ENCODE results near the gene ITIH5. TPM values are rescaled to one million over a fixed set of nuclear protein-coding genes. Genes with fewer than 3 reads are reported as not detected.

Gene ITIH5
- total RNA-seq, 3 donors from 2014 or later: not detected

GRCh38 chr10:7547206-7547605, 119.6 kb downstream of the ITIH5 start:
- no peaks in the 10 kb centered on the region for H3K36me3 Mint-ChIP-seq (ENCODE audit: insufficient read depth)
- no peaks in the 10 kb centered on the region for H3K4me1 Mint-ChIP-seq (ENCODE audit: low read depth)
- DNase-seq: no peak
- ATAC-seq: no peak
- peaks cover 2% of the 10 kb centered on the region for H3K27me3 Mint-ChIP-seq (ENCODE audit: low read depth)
- no peak overlapping the region for H3K4me3 Mint-ChIP-seq
- H3K9me3 Mint-ChIP-seq: no peaks in the 10 kb centered on the region

DNA sequence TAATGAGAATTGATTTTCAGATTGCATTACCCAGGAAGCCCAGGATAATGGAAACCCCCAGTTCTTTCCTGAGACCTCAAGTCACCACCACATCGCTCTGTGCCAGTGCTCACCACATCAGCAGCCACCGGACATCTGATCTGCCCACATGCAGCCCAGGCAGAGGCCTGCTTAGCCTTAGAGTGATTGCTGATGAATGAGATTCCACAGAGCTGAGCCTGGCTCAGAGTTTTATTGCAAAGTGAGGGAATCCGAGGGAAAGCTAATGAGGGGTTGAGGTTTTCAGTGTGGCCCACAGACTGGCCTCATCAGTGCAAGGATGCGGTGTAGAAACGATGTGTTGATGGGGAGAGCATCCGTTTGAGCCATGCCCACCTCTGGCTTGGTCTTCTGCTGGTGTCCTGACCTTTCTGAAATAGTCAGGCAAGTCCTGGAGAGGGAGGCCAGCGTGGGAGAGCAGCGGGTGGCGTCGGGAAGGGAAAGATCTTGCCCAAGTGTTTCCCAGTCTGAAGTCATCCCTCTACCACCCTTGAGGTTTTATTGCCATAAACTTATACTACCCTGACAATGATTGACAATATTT, 120.3 kb downstream of the ITIH5 start:
- Mint-ChIP-seq H3K9me3 (no peaks in the 10 kb centered on the region), H3K27me3 (ENCODE audit: low read depth) (no peaks in the 10 kb centered on the region), H3K4me3 (no peak overlapping the region), H3K4me1 (ENCODE audit: low read depth) (no peaks in the 10 kb centered on the region), H3K36me3 (ENCODE audit: insufficient read depth) (no peaks in the 10 kb centered on the region)
- DNase-seq (no peak), ATAC-seq (no peak)

DNA sequence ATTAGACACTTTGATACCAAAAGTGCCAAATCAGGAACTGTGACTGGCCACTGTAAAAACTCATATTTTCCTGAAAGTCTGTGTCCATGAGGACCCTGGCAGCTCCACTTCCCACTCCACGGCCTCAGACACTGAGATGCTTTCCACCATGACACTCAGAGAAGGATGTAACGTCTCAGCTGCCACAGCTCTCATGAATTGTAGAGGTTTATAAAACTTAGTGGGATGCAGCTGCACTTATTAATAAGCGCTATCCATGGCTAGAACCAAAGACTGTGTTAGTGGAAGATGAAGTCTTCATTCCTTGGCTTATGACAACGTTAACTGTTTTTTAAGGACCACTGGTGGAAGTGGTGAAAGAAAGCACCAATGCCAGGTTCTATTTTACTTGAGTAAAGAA, 121.0 kb downstream of the ITIH5 start:
- Mint-ChIP-seq H3K4me1 (ENCODE audit: low read depth) (no peaks in the 10 kb centered on the region), H3K4me3 (no peak overlapping the region), H3K36me3 (ENCODE audit: insufficient read depth) (no peaks in the 10 kb centered on the region), H3K9me3 (no peaks in the 10 kb centered on the region), H3K27me3 (ENCODE audit: low read depth) (no peaks in the 10 kb centered on the region)
- ATAC-seq: no peak
- no peak for DNase-seq

DNA sequence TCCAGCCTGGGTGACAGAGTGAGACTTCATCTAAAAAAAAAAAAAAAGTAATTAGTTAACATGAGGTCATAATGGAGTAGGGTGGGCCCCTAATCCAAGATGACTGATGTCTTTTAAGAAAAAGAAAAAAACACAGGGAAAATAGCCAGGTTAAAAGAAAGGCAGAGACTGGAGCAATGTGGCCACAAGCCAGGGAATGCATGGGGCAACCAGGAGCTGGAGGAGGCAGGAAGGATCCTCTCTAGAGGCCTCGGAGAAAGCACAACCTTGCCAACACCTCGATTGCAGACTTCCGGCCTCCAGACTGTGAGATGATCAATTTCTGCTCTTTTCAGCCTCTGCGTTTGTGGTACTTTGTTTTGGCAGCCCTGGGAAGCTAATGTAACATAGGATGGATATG, 121.5 kb downstream of the ITIH5 start:
- ATAC-seq (no peak), DNase-seq (no peak)
- Mint-ChIP-seq H3K4me3 (no peak overlapping the region), H3K27me3 (ENCODE audit: low read depth) (no peaks in the 10 kb centered on the region), H3K9me3 (no peaks in the 10 kb centered on the region), H3K4me1 (ENCODE audit: low read depth) (no peaks in the 10 kb centered on the region), H3K36me3 (ENCODE audit: insufficient read depth) (no peaks in the 10 kb centered on the region)

DNA sequence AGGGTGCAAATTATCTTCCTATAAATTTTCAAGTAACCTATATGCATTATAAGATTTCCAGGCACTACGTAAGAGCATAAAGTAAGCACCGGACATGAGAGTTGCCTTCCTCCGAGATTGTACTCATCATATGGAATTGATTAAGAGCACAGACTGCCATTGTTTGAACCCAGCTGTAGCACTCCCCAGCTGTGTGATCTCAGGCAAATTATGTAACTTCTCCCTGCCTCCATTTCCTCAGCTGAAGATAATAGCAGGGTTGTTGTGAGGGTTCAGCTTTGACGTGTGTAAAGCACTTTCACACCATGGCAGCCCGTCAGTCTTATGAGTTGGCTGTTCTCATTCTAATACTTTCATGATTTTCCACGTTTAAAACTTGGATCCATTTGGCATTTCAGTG, 122.6 kb downstream of the ITIH5 start:
- Mint-ChIP-seq H3K4me3 (no peak overlapping the region), H3K9me3 (peaks cover 3% of the 10 kb centered on the region), H3K4me1 (ENCODE audit: low read depth) (peaks cover 6% of the 10 kb centered on the region), H3K36me3 (ENCODE audit: insufficient read depth) (no peaks in the 10 kb centered on the region), H3K27me3 (ENCODE audit: low read depth) (no peaks in the 10 kb centered on the region)
- ATAC-seq (no peak), DNase-seq (no peak)

DNA sequence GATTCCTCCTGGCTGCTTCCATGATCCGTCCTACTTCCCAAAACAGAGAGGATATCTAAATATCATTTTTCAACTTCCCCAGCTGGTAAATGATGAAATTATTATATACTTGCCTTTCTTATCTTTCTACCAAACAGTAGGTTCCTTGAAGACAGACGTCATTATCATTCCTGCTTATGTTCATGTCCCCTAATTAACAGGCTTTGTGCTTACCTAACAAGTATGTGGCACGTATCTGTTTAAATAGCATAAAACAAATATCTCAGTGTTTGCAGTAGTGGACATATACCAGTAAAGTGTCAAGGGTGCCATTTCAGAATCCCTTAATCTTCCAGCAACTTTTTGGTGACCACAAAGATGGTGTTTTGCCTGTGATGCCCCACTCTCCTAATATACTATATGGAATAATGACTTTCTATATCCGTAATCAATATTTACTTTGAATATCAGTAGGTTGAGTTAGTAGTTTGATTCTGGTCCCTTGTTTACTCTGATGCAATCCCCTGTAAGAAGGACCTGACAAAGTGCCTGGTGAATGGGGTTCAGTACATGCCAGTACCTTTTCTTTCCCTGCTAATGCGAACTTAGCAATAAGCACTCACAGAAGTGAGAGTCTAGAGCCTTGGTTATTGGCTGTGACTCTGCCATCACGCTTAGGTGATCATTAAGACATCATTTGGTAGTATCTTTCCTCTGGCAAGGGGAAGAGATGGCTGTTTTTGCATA, 124.4 kb downstream of the ITIH5 start:
- ATAC-seq: no peak
- no peaks in the 10 kb centered on the region for H3K27me3 Mint-ChIP-seq (ENCODE audit: low read depth)
- no peak overlapping the region for H3K4me3 Mint-ChIP-seq
- H3K9me3 Mint-ChIP-seq: peaks cover 16% of the 10 kb centered on the region
- H3K4me1 Mint-ChIP-seq (ENCODE audit: low read depth): peaks cover 11% of the 10 kb centered on the region
- peaks cover 4% of the 10 kb centered on the region for H3K36me3 Mint-ChIP-seq (ENCODE audit: insufficient read depth)
- no peak for DNase-seq

DNA sequence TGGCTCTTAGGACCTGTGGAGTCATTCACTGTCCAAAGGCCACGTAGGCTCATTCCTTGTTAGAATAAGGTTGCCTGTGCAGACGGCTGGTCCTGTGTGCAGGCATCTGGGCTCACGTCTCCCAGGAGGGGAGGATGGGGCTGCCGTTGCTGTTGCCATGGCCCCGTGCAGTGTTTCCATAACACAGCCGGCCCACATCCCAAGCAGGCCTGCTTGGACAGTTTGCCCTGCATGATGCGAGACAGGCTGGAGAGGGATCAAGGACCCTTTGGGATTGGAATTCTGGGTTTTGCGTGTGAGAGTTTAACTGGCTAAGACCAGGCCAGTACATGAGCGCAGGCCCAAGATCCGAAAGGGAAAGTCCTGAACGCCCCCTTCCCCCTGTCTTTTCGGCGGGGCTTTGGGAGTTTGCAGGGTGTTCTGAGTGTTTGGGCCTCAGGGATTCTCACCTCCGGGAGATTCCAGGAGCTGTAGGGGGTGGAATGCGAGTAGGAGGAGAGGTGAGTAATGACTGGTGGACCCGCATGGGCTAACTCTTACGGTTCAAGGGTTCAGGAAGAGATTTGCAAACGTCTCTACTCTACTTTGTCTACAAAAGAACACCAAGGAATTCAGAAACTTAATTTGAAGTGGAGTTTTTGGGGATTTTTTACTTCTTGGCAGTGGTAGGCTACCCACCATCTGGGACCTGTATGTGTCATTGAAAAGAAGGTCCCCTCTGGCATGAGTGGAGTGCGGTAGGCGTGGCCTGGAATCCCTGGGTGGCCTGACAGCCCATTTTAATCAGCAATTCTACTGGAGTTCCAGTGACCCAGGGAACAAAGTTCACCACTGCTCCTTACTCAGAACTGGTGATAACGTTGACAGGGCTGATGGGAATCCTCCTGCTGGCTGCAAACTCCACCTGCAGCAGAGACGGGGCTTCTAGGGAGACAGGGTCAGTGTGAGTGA, 125.4 kb downstream of the ITIH5 start:
- Mint-ChIP-seq H3K36me3 (ENCODE audit: insufficient read depth) (peaks cover 4% of the 10 kb centered on the region), H3K4me3 (no peak overlapping the region)

DNA sequence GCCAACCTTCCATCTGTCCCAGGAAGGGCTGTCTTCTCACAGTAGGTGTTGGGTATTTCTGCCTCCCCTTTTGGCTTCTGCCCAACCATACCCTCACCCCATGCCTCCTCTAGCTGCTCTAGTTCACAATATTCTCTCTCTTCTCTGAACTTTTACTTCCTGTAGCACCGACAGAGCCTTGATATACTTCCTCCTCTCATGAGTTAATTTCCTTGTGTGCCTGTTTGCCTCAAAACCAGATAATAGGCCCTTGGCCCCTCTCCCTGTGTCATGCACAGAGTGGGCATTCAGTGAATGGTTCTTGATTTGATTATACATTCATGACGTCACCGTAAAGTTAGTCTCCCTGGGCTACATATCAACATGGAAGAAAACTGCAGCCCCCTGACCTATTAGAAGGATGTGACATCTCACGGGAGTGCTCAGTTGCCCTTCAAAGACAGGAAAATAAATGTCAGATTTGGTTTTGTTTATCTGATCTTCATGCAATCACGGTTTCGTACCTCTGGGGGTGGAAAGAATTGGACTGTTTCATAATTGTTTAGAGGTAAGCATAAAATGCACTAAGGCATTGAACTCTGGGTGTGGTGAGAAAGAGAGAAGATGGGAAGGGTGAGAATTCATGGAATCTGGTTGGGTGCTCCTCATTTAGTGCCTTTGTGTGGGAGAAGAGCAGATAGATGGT, 127.7 kb downstream of the ITIH5 start:
- Mint-ChIP-seq H3K4me3 (no peak overlapping the region), H3K27me3 (ENCODE audit: low read depth) (no peaks in the 10 kb centered on the region), H3K36me3 (ENCODE audit: insufficient read depth) (peaks cover 4% of the 10 kb centered on the region), H3K9me3 (peaks cover 16% of the 10 kb centered on the region), H3K4me1 (ENCODE audit: low read depth) (peaks cover 11% of the 10 kb centered on the region)
- peak; percentile 52 to 62 for ATAC-seq
- DNase-seq: no peak

More for the DNA sequence above, 125.4 kb downstream of the ITIH5 start:
- ATAC-seq: no peak
- Mint-ChIP-seq H3K27me3 (ENCODE audit: low read depth) (no peaks in the 10 kb centered on the region), H3K9me3 (peaks cover 16% of the 10 kb centered on the region), H3K4me1 (ENCODE audit: low read depth) (peaks cover 11% of the 10 kb centered on the region)
- DNase-seq: no peak

DNA sequence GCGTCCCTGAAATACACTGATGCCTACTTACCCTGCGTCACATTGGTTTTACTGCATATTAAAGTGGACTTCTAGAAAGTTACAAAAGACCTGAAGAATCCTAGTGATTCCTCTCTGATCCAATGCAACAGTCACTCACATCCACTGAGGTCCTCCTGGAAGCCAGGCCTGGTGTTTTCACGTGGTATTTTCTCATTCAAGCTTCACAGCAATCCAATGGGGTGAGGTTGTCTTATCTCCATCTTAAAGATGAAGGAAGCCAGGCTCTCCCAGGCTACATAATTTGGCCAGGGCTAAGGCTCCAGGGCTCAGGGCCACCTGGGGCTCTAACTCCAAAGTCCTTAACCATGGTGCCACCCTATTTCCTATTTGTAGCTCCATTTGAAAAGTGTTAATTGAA, 129.6 kb downstream of the ITIH5 start:
- ATAC-seq (no peak), DNase-seq (no peak)
- H3K27me3 Mint-ChIP-seq (ENCODE audit: low read depth): no peaks in the 10 kb centered on the region
- peaks cover 11% of the 10 kb centered on the region for H3K4me1 Mint-ChIP-seq (ENCODE audit: low read depth)
- H3K36me3 Mint-ChIP-seq (ENCODE audit: insufficient read depth): peaks cover 4% of the 10 kb centered on the region
- no peak overlapping the region for H3K4me3 Mint-ChIP-seq
- H3K9me3 Mint-ChIP-seq: peaks cover 16% of the 10 kb centered on the region

- no peak for ATAC-seq
- Mint-ChIP-seq H3K27me3 (ENCODE audit: low read depth) (peaks cover 8% of the 10 kb centered on the region), H3K9me3 (peaks cover 16% of the 10 kb centered on the region), H3K36me3 (ENCODE audit: insufficient read depth) (peaks cover 4% of the 10 kb centered on the region), H3K4me3 (no peak overlapping the region), H3K4me1 (ENCODE audit: low read depth) (peaks cover 7% of the 10 kb centered on the region)
- no peak for DNase-seq
These were observed 132.3 kb downstream of the ITIH5 start for GRCh38 chr10:7534480-7534852.

DNA sequence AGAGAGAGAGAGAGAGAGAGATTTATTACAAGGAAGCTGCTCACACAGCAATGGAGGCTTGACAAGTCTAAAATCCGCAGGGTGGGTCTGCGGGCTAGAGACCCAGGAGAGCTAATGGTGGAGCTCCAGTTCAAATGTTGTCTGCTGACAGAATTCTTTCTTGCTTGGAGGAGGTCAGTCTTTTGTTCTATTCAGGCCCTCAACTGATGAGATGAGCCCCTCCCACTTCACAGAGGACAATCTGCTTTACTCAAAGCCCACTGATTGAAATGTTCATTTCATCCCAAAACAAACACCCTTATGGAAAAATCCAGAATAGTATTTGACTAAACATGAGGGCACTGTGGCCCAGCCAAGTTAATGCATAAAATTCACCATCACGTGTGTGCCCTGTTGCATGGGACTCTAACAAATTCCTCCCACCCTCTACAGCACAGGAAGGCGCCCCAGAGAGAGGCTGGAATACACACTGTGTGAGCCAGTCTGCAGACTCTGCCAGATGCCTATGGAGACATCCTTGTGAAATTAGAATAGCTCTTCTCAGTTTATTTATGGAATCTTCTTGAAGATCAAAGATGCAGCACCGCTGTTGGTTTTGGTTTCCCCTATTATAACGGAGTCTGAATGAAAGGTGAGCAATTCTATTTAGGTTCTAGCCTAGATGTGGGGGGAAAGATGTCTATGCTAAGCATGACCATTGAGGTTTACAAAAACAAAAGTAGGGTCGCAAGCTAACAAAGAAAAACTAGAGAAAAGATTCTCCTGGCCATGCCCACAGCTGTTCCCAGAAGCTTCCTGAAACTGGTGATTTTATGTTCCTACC, 132.9 kb downstream of the ITIH5 start:
- peaks cover 1% of the 10 kb centered on the region for H3K4me1 Mint-ChIP-seq (ENCODE audit: low read depth)
- no peak overlapping the region for H3K4me3 Mint-ChIP-seq
- H3K27me3 Mint-ChIP-seq (ENCODE audit: low read depth): peaks cover 9% of the 10 kb centered on the region
- DNase-seq: no peak
- ATAC-seq: no peak
- H3K36me3 Mint-ChIP-seq (ENCODE audit: insufficient read depth): peaks cover 4% of the 10 kb centered on the region
- peaks cover 10% of the 10 kb centered on the region for H3K9me3 Mint-ChIP-seq

- Mint-ChIP-seq H3K9me3 (peaks cover 5% of the 10 kb centered on the region), H3K36me3 (ENCODE audit: insufficient read depth) (no peaks in the 10 kb centered on the region), H3K4me1 (ENCODE audit: low read depth) (no peaks in the 10 kb centered on the region), H3K4me3 (no peak overlapping the region), H3K27me3 (ENCODE audit: low read depth) (peaks cover 13% of the 10 kb centered on the region)
- ATAC-seq: no peak
- DNase-seq: no peak
These were observed 133.9 kb downstream of the ITIH5 start for GRCh38 chr10:7532723-7533498.

DNA sequence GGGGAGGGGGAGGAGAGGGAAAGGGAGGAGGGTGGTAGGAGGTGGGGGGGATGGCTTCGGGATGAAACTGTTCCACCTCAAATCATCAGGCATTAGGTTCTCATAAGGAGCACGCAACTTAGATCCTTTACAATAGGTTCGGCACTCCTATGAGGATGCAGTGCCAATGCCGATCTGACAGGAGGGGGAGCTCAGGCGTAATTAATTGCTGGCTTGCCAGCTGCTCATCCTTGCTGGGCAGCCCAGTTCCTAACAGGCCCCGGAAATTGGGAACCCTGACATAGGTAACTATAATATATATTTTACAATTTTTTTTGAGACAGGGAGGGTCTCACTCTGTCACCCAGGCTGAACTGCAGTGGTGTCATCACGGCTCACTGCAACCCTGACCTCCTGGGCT, 137.1 kb downstream of the ITIH5 start:
- Mint-ChIP-seq H3K4me3 (no peak overlapping the region), H3K36me3 (ENCODE audit: insufficient read depth) (no peaks in the 10 kb centered on the region), H3K27me3 (ENCODE audit: low read depth) (peaks cover 17% of the 10 kb centered on the region), H3K4me1 (ENCODE audit: low read depth) (no peaks in the 10 kb centered on the region), H3K9me3 (no peaks in the 10 kb centered on the region)
- ATAC-seq (no peak), DNase-seq (no peak)

Data from activated T-cell treated with anti-CD3 and anti-CD28 coated beads, Interleukin-2, amount 50 U/mL, for 4 hours (primary cell).